Prostate gland (tissue), 2 donors: Measurements from ENCODE around the gene RMDN2.

Source experiments
- POLR2A ChIP-seq: fragments of 450-650 bp; IDR thresholded peaks from one replicate; pipeline ENCODE4 v1.6.1; 2016; ENCODE audit warnings: antibody characterized with exemption, mild to moderate bottlenecking
- POLR2AphosphoS5 ChIP-seq: sonication (generic); formaldehyde crosslinking; IDR thresholded peaks from one replicate; pipeline ENCODE4 v1.6.1; 2017; ENCODE audit warnings: antibody characterized with exemption
- TF ChIP-seq, protein P1 (sequence below), 4 experiments: fragments of 200-600 bp in 2 of 4; fragments of 450-650 bp in 2 of 4; sonication (generic) in 2 of 4; IDR thresholded peaks; 1 replicate in 3 of 4; 2 replicates in 1 of 4; pipeline ENCODE4 v1.5.1; 2016 to 2019; ENCODE audit warnings: antibody characterized with exemption in 4 of 4, mild to moderate bottlenecking in 2 of 4, moderate library complexity in 2 of 4

DNA sequence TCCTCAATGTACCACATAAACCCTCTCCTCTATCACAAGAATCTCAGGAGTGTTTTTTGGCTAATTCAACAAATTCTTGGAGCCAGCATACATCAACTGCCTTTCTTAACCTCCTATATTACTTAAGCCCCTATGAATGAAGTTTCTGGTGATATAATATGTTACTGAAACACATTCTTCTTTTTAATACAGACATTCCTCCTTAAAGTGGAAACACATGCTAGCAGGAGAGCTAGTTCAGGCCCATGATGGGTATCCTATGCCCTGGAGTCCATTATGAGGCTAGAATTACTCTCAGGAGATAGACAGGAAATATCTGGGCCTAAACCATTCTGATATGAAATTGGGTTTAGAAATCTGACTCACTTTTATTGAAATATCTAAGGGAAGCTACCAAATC lies 26.6 kb upstream of the RMDN2 start:
- TF ChIP-seq, protein P1, sequence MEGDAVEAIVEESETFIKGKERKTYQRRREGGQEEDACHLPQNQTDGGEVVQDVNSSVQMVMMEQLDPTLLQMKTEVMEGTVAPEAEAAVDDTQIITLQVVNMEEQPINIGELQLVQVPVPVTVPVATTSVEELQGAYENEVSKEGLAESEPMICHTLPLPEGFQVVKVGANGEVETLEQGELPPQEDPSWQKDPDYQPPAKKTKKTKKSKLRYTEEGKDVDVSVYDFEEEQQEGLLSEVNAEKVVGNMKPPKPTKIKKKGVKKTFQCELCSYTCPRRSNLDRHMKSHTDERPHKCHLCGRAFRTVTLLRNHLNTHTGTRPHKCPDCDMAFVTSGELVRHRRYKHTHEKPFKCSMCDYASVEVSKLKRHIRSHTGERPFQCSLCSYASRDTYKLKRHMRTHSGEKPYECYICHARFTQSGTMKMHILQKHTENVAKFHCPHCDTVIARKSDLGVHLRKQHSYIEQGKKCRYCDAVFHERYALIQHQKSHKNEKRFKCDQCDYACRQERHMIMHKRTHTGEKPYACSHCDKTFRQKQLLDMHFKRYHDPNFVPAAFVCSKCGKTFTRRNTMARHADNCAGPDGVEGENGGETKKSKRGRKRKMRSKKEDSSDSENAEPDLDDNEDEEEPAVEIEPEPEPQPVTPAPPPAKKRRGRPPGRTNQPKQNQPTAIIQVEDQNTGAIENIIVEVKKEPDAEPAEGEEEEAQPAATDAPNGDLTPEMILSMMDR (IDR thresholded peaks at IDR 0.05) = no peak
- no peak for TF ChIP-seq POLR2AphosphoS5
- TF ChIP-seq POLR2A = no peak
